Fibroblast of lung (primary cell): ENCODE results near the gene LRRC36. TPM values are rescaled to one million over a fixed set of nuclear protein-coding genes. Genes with fewer than 3 reads are reported as not detected.

Experiments used
- DNase-seq, 2 donors: peaks; one replicate each; pipeline versions ENCODE4 v3.0.0 to v3.0.0-alpha.2; 2010; ENCODE audit warnings: low read depth in 2 of 2
- H2AFZ ChIP-seq: 2 replicates; pipeline ENCODE4 v1.5.1; 2012; ENCODE audit warnings: low read length, control low read depth, inconsistent platforms
- H3K27ac ChIP-seq: 2 replicates; pipeline ENCODE4 v1.5.1; 2011; ENCODE audit warnings: low read length, control low read depth; ENCODE audit not compliant: insufficient read depth
- H3K27me3 ChIP-seq: 2 replicates; pipeline ENCODE4 v1.5.1; 2011; ENCODE audit warnings: mild to moderate bottlenecking, low read length; ENCODE audit not compliant: control insufficient read depth, insufficient read depth
- H3K36me3 ChIP-seq: 2 replicates; pipeline ENCODE4 v1.5.1; 2011; ENCODE audit warnings: low read length; ENCODE audit not compliant: control insufficient read depth, insufficient read depth
- H3K4me1 ChIP-seq: 2 replicates; pipeline ENCODE4 v1.5.1; 2011; ENCODE audit warnings: low read length; ENCODE audit not compliant: control insufficient read depth, insufficient read depth; ENCODE audit errors: extremely low read depth
- H3K4me2 ChIP-seq: 2 replicates; pipeline ENCODE4 v1.5.1; 2011; ENCODE audit warnings: low read length, control low read depth; ENCODE audit not compliant: insufficient read depth; ENCODE audit errors: extremely low read depth
- H3K4me3 ChIP-seq, 4 experiments: fragments of 200-600 bp in 1 of 4; sonication (generic) in 1 of 4; replicated peaks in 1 of 4; 2 replicates each; pipeline ENCODE4 v1.5.1; 2011 to 2016; ENCODE audit warnings: low read length in 4 of 4, low read depth in 3 of 4, mild to moderate bottlenecking in 3 of 4, control low read depth in 2 of 4, inconsistent platforms in 1 of 4, mixed read lengths in 1 of 4; ENCODE audit not compliant: insufficient read depth in 1 of 4; ENCODE audit errors: control extremely low read depth in 1 of 4
- H3K79me2 ChIP-seq: 2 replicates; pipeline ENCODE4 v1.5.1; 2012; ENCODE audit warnings: mild to moderate bottlenecking, low read length, inconsistent platforms; ENCODE audit not compliant: control insufficient read depth, insufficient read depth
- H3K9ac ChIP-seq: 2 replicates; pipeline ENCODE4 v1.5.1; 2011; ENCODE audit warnings: mild to moderate bottlenecking, low read length, control low read depth; ENCODE audit not compliant: insufficient read depth
- H3K9me3 ChIP-seq: 2 replicates; pipeline ENCODE4 v1.5.1; 2012; ENCODE audit warnings: low read depth, low read length; ENCODE audit not compliant: control insufficient read depth, insufficient read depth
- H4K20me1 ChIP-seq: 2 replicates; pipeline ENCODE4 v1.5.1; 2011; ENCODE audit warnings: low read length; ENCODE audit not compliant: control insufficient read depth, insufficient read depth; ENCODE audit errors: extremely low read depth
- EZH2 ChIP-seq: IDR thresholded peaks from 2 replicates; pipeline ENCODE4 v1.5.1; 2012; ENCODE audit warnings: low read length, control low read depth, mild to moderate bottlenecking; ENCODE audit errors: missing control alignments
- polyA plus RNA-seq, 2 donors: library from polyadenylated mRNA; depleted of rRNA in 1 of 2; stranded (reverse) in 1 of 2; unstranded in 1 of 2; fragments of >200 nt; gene quantifications; 2 replicates each; pipeline ENCODE4 v1.2.1, GENCODE V29; 2011 to 2012; ENCODE audit warnings: missing spikeins in 1 of 2
- total RNA-seq: library from RNA; depleted of rRNA; stranded (reverse); fragments of >200 nt; gene quantifications from 2 replicates; pipeline ENCODE4 v1.2.1, GENCODE V29; 2014
- TF ChIP-seq, protein P1 (sequence below), 2 donors: IDR thresholded peaks in 1 of 2; conservative IDR thresholded peaks in 1 of 2; 1 replicate in 1 of 2; 2 replicates in 1 of 2; pipeline ENCODE4 v1.5.1; 2011 to 2012; ENCODE audit warnings: low read length in 2 of 2, control low read depth in 1 of 2, inconsistent platforms in 1 of 2, low read depth in 1 of 2, mild to moderate bottlenecking in 1 of 2

Gene LRRC36
- total and polyA plus RNA-seq, 2 donors (not counting 1 experiment from before 2014, with no cell fraction given): 0.06 to 0.66 TPM

- H4K20me1 ChIP-seq: no peaks in the 10 kb centered on the region
These were observed 94.4 kb downstream of the LRRC36 start for GRCh38 chr16:67421030-67421429.

DNA sequence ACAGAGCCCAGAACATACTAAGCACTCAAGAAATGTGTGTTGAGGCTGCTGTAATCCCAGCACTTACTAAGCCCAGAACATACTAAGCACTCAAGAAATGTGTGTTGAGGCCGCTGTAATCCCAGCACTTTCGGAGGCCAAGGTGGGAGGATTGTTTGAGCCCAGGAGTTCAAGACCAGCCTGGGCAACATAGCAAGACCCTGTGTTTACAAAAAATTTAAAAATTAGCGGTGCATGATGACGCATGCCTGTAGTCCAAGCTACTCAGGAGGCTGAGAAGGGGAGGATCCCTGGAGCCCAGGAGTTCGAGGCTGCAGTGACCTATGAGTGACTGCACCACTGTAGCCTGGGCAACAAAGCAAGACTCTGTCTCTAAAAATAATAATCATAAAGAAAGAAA, 96.4 kb downstream of the LRRC36 start:
- no peak overlapping the region for H3K4me3 ChIP-seq
- H3K36me3 ChIP-seq: no peaks in the 10 kb centered on the region
- no peaks in the 10 kb centered on the region for H4K20me1 ChIP-seq
- DNase-seq: no peak
- no peak overlapping the region for H3K27ac ChIP-seq
- H3K79me2 ChIP-seq: no peaks in the 10 kb centered on the region
- no peaks in the 10 kb centered on the region for H3K9me3 ChIP-seq
- TF ChIP-seq, protein P1, sequence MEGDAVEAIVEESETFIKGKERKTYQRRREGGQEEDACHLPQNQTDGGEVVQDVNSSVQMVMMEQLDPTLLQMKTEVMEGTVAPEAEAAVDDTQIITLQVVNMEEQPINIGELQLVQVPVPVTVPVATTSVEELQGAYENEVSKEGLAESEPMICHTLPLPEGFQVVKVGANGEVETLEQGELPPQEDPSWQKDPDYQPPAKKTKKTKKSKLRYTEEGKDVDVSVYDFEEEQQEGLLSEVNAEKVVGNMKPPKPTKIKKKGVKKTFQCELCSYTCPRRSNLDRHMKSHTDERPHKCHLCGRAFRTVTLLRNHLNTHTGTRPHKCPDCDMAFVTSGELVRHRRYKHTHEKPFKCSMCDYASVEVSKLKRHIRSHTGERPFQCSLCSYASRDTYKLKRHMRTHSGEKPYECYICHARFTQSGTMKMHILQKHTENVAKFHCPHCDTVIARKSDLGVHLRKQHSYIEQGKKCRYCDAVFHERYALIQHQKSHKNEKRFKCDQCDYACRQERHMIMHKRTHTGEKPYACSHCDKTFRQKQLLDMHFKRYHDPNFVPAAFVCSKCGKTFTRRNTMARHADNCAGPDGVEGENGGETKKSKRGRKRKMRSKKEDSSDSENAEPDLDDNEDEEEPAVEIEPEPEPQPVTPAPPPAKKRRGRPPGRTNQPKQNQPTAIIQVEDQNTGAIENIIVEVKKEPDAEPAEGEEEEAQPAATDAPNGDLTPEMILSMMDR (conservative IDR thresholded peaks at IDR 0.05 in 1 of 2, IDR thresholded peaks at IDR 0.05 in 1 of 2; ENCODE audit: low read depth in 1 of 2, low read length in 2 of 2): no peak
- no peak for TF ChIP-seq EZH2
- no peaks in the 10 kb centered on the region for H3K4me1 ChIP-seq
- no peak overlapping the region for H2AFZ ChIP-seq
- no peak overlapping the region for H3K9ac ChIP-seq
- H3K4me2 ChIP-seq: no peak overlapping the region
- H3K27me3 ChIP-seq: peaks cover 11% of the 10 kb centered on the region

More at GRCh38 chr16:67421030-67421429, 94.4 kb downstream of the LRRC36 start:
- no peaks in the 10 kb centered on the region for H3K36me3 ChIP-seq
- H3K27me3 ChIP-seq: peaks cover 11% of the 10 kb centered on the region
- no peak overlapping the region for H3K27ac ChIP-seq
- no peaks in the 10 kb centered on the region for H3K9me3 ChIP-seq
- no peak for DNase-seq
- no peak overlapping the region for H3K4me2 ChIP-seq
- H3K4me1 ChIP-seq: peaks cover 2% of the 10 kb centered on the region
- H3K4me3 ChIP-seq: no peak overlapping the region
- H2AFZ ChIP-seq: no peak overlapping the region
- H3K79me2 ChIP-seq: no peaks in the 10 kb centered on the region
- TF ChIP-seq, protein P1 (conservative IDR thresholded peaks at IDR 0.05 in 1 of 2, IDR thresholded peaks at IDR 0.05 in 1 of 2; ENCODE audit: low read depth in 1 of 2, low read length in 2 of 2): no peak
- no peak for TF ChIP-seq EZH2
- H3K9ac ChIP-seq: no peak overlapping the region

DNA sequence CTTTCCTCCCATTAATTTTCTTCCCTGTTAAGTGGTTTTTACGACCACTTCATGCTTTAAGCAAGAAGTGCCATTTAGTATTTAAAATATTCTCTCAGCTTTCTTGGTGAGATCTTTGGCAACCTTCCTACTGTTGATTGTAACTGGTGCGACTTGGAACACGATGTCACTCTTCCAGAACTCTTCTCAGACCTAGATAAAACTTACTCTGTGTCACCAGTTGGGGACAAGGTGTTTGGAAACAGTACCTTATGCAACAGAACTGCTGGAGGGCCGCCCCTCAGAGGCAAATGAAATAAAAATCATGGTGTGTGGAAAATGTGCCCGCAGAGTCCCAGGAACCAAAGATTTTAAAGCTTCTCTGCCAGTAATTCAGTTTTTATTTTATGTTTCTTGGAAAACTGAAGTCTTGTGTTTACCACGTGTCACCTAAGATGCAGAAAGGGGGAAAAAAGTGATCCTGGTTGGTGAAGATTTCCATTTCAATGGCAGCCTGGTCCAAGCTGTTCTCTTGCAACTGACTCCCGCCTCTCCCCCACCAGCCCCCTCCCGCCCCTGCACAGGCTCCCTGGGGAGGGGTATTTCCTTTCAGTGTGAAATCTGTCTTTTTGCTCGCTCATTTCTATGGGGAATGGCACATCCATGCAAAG, 97.1 kb downstream of the LRRC36 start:
- H3K36me3 ChIP-seq: no peaks in the 10 kb centered on the region
- no peak overlapping the region for H3K9ac ChIP-seq
- H3K4me1 ChIP-seq: no peaks in the 10 kb centered on the region
- no peak overlapping the region for H3K4me2 ChIP-seq
- no peak overlapping the region for H2AFZ ChIP-seq
- H3K79me2 ChIP-seq: no peaks in the 10 kb centered on the region
- H3K4me3 ChIP-seq: no peak overlapping the region
- TF ChIP-seq, protein P1 (conservative IDR thresholded peaks at IDR 0.05 in 1 of 2, IDR thresholded peaks at IDR 0.05 in 1 of 2; ENCODE audit: low read depth in 1 of 2, low read length in 2 of 2): no peak
- no peak for TF ChIP-seq EZH2
- no peaks in the 10 kb centered on the region for H4K20me1 ChIP-seq
- no peak for DNase-seq
- no peaks in the 10 kb centered on the region for H3K9me3 ChIP-seq
- H3K27me3 ChIP-seq: peaks cover 14% of the 10 kb centered on the region
- H3K27ac ChIP-seq: no peak overlapping the region
